ENCODE data around the gene LAIR2. TPM values are rescaled to one million over a fixed set of nuclear protein-coding genes. Genes with fewer than 3 reads are reported as not detected.

The LAIR2 gene
- total RNA-seq, 2 donors from 2014 or later = not detected

DNA sequence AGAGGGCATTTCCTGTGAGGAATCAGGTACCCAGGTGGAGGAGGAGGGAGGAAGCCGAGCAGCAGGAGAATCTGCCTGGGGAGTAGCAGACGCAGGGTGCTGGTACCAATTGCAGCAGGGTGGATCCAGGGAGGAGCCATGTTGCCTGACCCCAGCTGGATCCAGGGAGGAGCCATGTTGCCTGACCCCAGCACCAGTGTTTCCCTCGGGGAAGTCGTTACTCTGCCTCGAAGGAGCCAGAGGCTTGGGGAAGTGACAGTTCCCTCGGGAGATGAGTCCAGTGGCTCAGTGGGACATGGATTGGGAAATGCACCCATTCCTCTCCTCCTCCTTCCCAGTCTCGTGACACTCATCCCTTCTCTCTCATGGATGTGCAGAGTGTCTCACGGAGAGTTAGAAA is 31.5 kb downstream of the LAIR2 start:
- Histone ChIP-seq H3K4me1 (no peaks in the 10 kb centered on the region), H3K36me3 (no peaks in the 10 kb centered on the region), H3K27ac (no peak overlapping the region), H3K27me3 (no peaks in the 10 kb centered on the region), H3K9me3 (no peaks in the 10 kb centered on the region), H3K4me3 (no peak overlapping the region)
- no peak for TF ChIP-seq CTCF (IDR thresholded peaks at IDR 0.05)
- no peak for DNase-seq (ENCODE audit: low spot score)

GRCh38 chr19:54535601-54536000 is 33.0 kb downstream of the LAIR2 start:
- DNase-seq (ENCODE audit: low spot score) = no peak
- Histone ChIP-seq H3K36me3 (no peaks in the 10 kb centered on the region), H3K4me3 (no peak overlapping the region), H3K27ac (no peak overlapping the region), H3K4me1 (no peaks in the 10 kb centered on the region), H3K9me3 (no peaks in the 10 kb centered on the region), H3K27me3 (no peaks in the 10 kb centered on the region)
- TF ChIP-seq CTCF (IDR thresholded peaks at IDR 0.05) = no peak

- Histone ChIP-seq H3K4me3 (no peak overlapping the region), H3K27me3 (no peaks in the 10 kb centered on the region)
- TF ChIP-seq CTCF (IDR thresholded peaks at IDR 0.05) = no peak
These were observed 34.3 kb downstream of the LAIR2 start for GRCh38 chr19:54536956-54537355.

GRCh38 chr19:54541712-54542111 is 39.1 kb downstream of the LAIR2 start:
- no peak overlapping the region for H3K27ac ChIP-seq
- no peak for DNase-seq (ENCODE audit: low spot score)
- no peak for TF ChIP-seq CTCF (IDR thresholded peaks at IDR 0.05)

More at GRCh38 chr19:54536956-54537355, 34.3 kb downstream of the LAIR2 start:
- no peaks in the 10 kb centered on the region for H3K4me1 ChIP-seq
- DNase-seq (ENCODE audit: low spot score) = no peak
- H3K27ac ChIP-seq = no peak overlapping the region
- H3K9me3 ChIP-seq = no peaks in the 10 kb centered on the region
- H3K36me3 ChIP-seq = no peaks in the 10 kb centered on the region

GRCh38 chr19:54548806-54549205 is 46.2 kb downstream of the LAIR2 start:
- H3K4me3 ChIP-seq = no peak overlapping the region
- no peaks in the 10 kb centered on the region for H3K9me3 ChIP-seq
- H3K36me3 ChIP-seq = no peaks in the 10 kb centered on the region
- no peak overlapping the region for H3K27ac ChIP-seq
- DNase-seq (ENCODE audit: low spot score) = no peak
- TF ChIP-seq CTCF (IDR thresholded peaks at IDR 0.05) = no peak
- H3K4me1 ChIP-seq = no peaks in the 10 kb centered on the region
- no peaks in the 10 kb centered on the region for H3K27me3 ChIP-seq

More at GRCh38 chr19:54541712-54542111, 39.1 kb downstream of the LAIR2 start:
- H3K4me1 ChIP-seq = no peaks in the 10 kb centered on the region
- H3K4me3 ChIP-seq = no peak overlapping the region
- H3K27me3 ChIP-seq = no peaks in the 10 kb centered on the region
- H3K36me3 ChIP-seq = no peaks in the 10 kb centered on the region
- no peaks in the 10 kb centered on the region for H3K9me3 ChIP-seq

DNA sequence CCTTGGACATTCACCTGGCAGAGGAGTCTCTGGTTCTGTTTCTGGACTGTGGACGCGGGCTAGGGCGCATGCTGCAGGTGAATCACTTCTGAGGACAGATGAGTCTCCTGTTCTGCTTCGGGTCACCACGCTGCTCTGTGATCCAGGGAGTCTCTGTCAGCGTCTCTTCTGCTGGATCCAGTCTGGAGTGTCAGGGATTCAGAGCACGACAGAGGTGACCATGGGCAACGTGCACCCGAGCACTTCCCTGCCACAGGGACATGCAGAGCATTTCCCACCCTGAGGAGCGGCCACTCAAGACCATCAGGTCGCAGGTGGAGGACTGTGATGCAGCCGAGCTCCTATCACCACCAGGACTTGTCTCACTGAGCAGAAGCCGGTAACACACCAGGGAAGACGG is 46.6 kb downstream of the LAIR2 start:
- no peak for DNase-seq (ENCODE audit: low spot score)
- no peaks in the 10 kb centered on the region for H3K4me1 ChIP-seq
- H3K9me3 ChIP-seq = no peaks in the 10 kb centered on the region
- no peak overlapping the region for H3K4me3 ChIP-seq
- H3K36me3 ChIP-seq = no peaks in the 10 kb centered on the region
- H3K27me3 ChIP-seq = no peaks in the 10 kb centered on the region
- TF ChIP-seq CTCF (IDR thresholded peaks at IDR 0.05) = no peak
- H3K27ac ChIP-seq = no peak overlapping the region
